Measurements from ENCODE around the gene PCID2. TPM values are rescaled to one million over a fixed set of nuclear protein-coding genes. Genes with fewer than 3 reads are reported as not detected.

The PCID2 gene
- polyA plus RNA-seq, 1 of the 3 experiments (the other 2 are of a cell fraction), result 69.8 TPM

GRCh38 chr13:113146750-113147149, 61.7 kb downstream of the PCID2 start:
- ChIA-PET POLR2A (no interaction called here), CTCF (interaction anchor here (1.4 kb wide), 1 partner anchor 22 kb away, joined by 4 read pairs; no protein-coding TSS in a partner anchor)
- WGBS (ENCODE audit: low lambda C conversion rate), result 53% methylated on average over 4 of the region's 9 CpGs
- Histone ChIP-seq H3K9me3 (no peaks in the 10 kb centered on the region), H3F3A (replicated peaks; ENCODE audit: insufficient read depth) (no peaks in the 10 kb centered on the region), H3K79me2 (ENCODE audit: insufficient read depth) (no peaks in the 10 kb centered on the region), H3K4me3 (ENCODE audit: low read depth in 2 of 2, low read length in 1 of 2) (no peak overlapping the region), H3K36me3 (replicated peaks in 1 of 2; ENCODE audit: control insufficient read depth in 1 of 2, insufficient read depth in 2 of 2, low read length in 1 of 2) (no peaks in the 10 kb centered on the region), H3K4me2 (no peak overlapping the region), H3K9me2 (no peaks in the 10 kb centered on the region), H3K4me1 (ENCODE audit: control insufficient read depth in 1 of 2, insufficient read depth in 2 of 2, low read depth in 1 of 2, low read length in 1 of 2) (no peaks in the 10 kb centered on the region), H3K27me3 (ENCODE audit: insufficient read depth) (no peaks in the 10 kb centered on the region), H3K27ac (ENCODE audit: low read depth in 2 of 2, low read length in 1 of 2) (no peak overlapping the region), H2AFZ (ENCODE audit: low read depth) (no peak overlapping the region), H4K20me1 (ENCODE audit: insufficient read depth) (no peaks in the 10 kb centered on the region), H3K9ac (no peak overlapping the region)
- TF ChIP-seq PBX3 (IDR thresholded peaks at IDR 0.05) (no peak), IRF3 (IDR thresholded peaks at IDR 0.05; ENCODE audit: low read depth, low read length) (no peak), TEAD4 (IDR thresholded peaks at IDR 0.05; ENCODE audit: borderline replicate concordance, insufficient read depth) (no peak), TAF1 (IDR thresholded peaks at IDR 0.05; ENCODE audit: borderline replicate concordance, low read depth, low read length) (no peak), EP300 (IDR thresholded peaks at IDR 0.05; ENCODE audit: borderline replicate concordance in 1 of 2, low read depth in 1 of 2, low read length in 1 of 2) (no peak), TCF12 (IDR thresholded peaks at IDR 0.05) (no peak), FOXM1 (IDR thresholded peaks at IDR 0.05; ENCODE audit: low read depth) (no peak), GATA2 (CRISPR knock-in tag; IDR thresholded peaks at IDR 0.05) (no peak)
- DNase-seq, result no peak

- Histone ChIP-seq H3K27me3 (ENCODE audit: insufficient read depth) (no peaks in the 10 kb centered on the region), H3K4me2 (no peak overlapping the region), H3K27ac (ENCODE audit: low read depth in 2 of 2, low read length in 1 of 2) (no peak overlapping the region), H3K9ac (no peak overlapping the region), H3K4me3 (ENCODE audit: low read depth in 2 of 2, low read length in 1 of 2) (no peak overlapping the region), H3K9me2 (no peaks in the 10 kb centered on the region), H2AFZ (ENCODE audit: low read depth) (no peak overlapping the region), H4K20me1 (ENCODE audit: insufficient read depth) (no peaks in the 10 kb centered on the region), H3K4me1 (ENCODE audit: control insufficient read depth in 1 of 2, insufficient read depth in 2 of 2, low read depth in 1 of 2, low read length in 1 of 2) (no peaks in the 10 kb centered on the region), H3K79me2 (ENCODE audit: insufficient read depth) (no peaks in the 10 kb centered on the region), H3F3A (replicated peaks; ENCODE audit: insufficient read depth) (no peaks in the 10 kb centered on the region), H3K36me3 (replicated peaks in 1 of 2; ENCODE audit: control insufficient read depth in 1 of 2, insufficient read depth in 2 of 2, low read length in 1 of 2) (no peaks in the 10 kb centered on the region), H3K9me3 (no peaks in the 10 kb centered on the region)
- TF ChIP-seq RCOR1 (IDR thresholded peaks at IDR 0.05; ENCODE audit: low read length), result no peak
- no peak for TF ChIP-seq JUND (IDR thresholded peaks at IDR 0.05)
- TF ChIP-seq SIN3A (IDR thresholded peaks at IDR 0.05; ENCODE audit: borderline replicate concordance, low read depth, low read length), result no peak
- CTCF ChIA-PET, result interaction anchor here (0.7 to 1.4 kb wide), 2 partner anchors 21 to 210 kb away, joined by 3 to 4 read pairs; no protein-coding TSS in a partner anchor
- WGBS (ENCODE audit: low lambda C conversion rate), result 69% methylated on average over 14 of the region's 15 CpGs
- POLR2A ChIA-PET, result no interaction called here
- no peak for DNase-seq
Observed at GRCh38 chr13:113145911-113146598, 62.4 kb downstream of the PCID2 start.

Measured in SK-N-SH (cell line).